SK-N-SH treated with all-trans-retinoic acid at 6 μM for 48 hours (cell line): Measurements from ENCODE around the gene MICOS13.

Experiments
- BACH2 ChIP-seq: fragments of 250-450 bp; sonication (Bioruptor Pico); IDR thresholded peaks from 2 replicates; pipeline ENCODE4 v1.9.0; 2021; ENCODE audit warnings: mild to moderate bottlenecking, borderline replicate concordance
- CREB5 ChIP-seq: fragments of 250-450 bp; sonication (Bioruptor Pico); IDR thresholded peaks from 2 replicates; pipeline ENCODE4 v1.5.1; 2020; ENCODE audit warnings: low read depth, mild to moderate bottlenecking, moderate library complexity
- SNAI2 ChIP-seq: fragments of 250-450 bp; sonication (Bioruptor Pico); IDR thresholded peaks from 2 replicates; pipeline ENCODE4 v1.5.0; 2020; ENCODE audit warnings: mild to moderate bottlenecking, moderate library complexity
- TOX ChIP-seq: fragments of 250-450 bp; sonication (Bioruptor Pico); IDR thresholded peaks from 2 replicates; pipeline ENCODE4 v1.8.0; 2021; ENCODE audit warnings: mild to moderate bottlenecking, moderate library complexity, borderline replicate concordance
- TSHZ2 ChIP-seq: fragments of 250-450 bp; sonication (Bioruptor Pico); IDR thresholded peaks from 2 replicates; pipeline ENCODE4 v1.5.0; 2020; ENCODE audit warnings: mild to moderate bottlenecking, moderate library complexity
- ZFP3 ChIP-seq: fragments of 250-450 bp; sonication (Bioruptor Pico); IDR thresholded peaks from 2 replicates; pipeline ENCODE4 v1.5.0; 2020; ENCODE audit warnings: mild to moderate bottlenecking, moderate library complexity
- ZFP30 ChIP-seq: fragments of 450-650 bp; formaldehyde crosslinking; IDR thresholded peaks from 2 replicates; pipeline ENCODE4 v1.5.0; 2022; ENCODE audit warnings: mild to moderate bottlenecking, moderate library complexity
- ZNF565 ChIP-seq: fragments of 450-650 bp; formaldehyde crosslinking; conservative IDR thresholded peaks from 2 replicates; pipeline ENCODE4 v1.5.0; 2020; ENCODE audit warnings: low read depth, mild to moderate bottlenecking, moderate library complexity
- TF ChIP-seq, protein P1 (sequence below): fragments of 250-450 bp; sonication (Bioruptor Pico); IDR thresholded peaks from 2 replicates; pipeline ENCODE4 v1.8.0; 2021; ENCODE audit warnings: low read depth, mild to moderate bottlenecking, moderate library complexity, borderline replicate concordance
- TF ChIP-seq, protein P2 (sequence below): fragments of 250-450 bp; sonication (Bioruptor Pico); IDR thresholded peaks from 2 replicates; pipeline ENCODE4 v1.8.0; 2020; ENCODE audit warnings: mild to moderate bottlenecking, moderate library complexity, borderline replicate concordance

GRCh38 chr19:5707576-5708575 is 27.6 kb upstream of the MICOS13 start:
- TF ChIP-seq ZFP3 (CRISPR knock-in tag) (no peak), TSHZ2 (CRISPR knock-in tag) (no peak), SNAI2 (no peak), TOX (CRISPR knock-in tag) (no peak), ZFP30 (no peak), BACH2 (CRISPR knock-in tag) (no peak), CREB5 (CRISPR knock-in tag) (no peak), ZNF565 (CRISPR knock-in tag) (no peak)
- TF ChIP-seq, protein P1, sequence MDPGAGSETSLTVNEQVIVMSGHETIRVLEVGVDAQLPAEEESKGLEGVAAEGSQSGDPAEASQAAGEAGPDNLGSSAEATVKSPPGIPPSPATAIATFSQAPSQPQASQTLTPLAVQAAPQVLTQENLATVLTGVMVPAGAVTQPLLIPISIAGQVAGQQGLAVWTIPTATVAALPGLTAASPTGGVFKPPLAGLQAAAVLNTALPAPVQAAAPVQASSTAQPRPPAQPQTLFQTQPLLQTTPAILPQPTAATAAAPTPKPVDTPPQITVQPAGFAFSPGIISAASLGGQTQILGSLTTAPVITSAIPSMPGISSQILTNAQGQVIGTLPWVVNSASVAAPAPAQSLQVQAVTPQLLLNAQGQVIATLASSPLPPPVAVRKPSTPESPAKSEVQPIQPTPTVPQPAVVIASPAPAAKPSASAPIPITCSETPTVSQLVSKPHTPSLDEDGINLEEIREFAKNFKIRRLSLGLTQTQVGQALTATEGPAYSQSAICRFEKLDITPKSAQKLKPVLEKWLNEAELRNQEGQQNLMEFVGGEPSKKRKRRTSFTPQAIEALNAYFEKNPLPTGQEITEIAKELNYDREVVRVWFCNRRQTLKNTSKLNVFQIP (CRISPR knock-in tag), result no peak
- TF ChIP-seq, protein P2, sequence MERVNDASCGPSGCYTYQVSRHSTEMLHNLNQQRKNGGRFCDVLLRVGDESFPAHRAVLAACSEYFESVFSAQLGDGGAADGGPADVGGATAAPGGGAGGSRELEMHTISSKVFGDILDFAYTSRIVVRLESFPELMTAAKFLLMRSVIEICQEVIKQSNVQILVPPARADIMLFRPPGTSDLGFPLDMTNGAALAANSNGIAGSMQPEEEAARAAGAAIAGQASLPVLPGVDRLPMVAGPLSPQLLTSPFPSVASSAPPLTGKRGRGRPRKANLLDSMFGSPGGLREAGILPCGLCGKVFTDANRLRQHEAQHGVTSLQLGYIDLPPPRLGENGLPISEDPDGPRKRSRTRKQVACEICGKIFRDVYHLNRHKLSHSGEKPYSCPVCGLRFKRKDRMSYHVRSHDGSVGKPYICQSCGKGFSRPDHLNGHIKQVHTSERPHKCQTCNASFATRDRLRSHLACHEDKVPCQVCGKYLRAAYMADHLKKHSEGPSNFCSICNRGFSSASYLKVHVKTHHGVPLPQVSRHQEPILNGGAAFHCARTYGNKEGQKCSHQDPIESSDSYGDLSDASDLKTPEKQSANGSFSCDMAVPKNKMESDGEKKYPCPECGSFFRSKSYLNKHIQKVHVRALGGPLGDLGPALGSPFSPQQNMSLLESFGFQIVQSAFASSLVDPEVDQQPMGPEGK (CRISPR knock-in tag), result no peak
